SKM-1 (cell line): ENCODE data around the gene DIAPH3.

Experiments used
- DNase-seq: peaks from one replicate; lab custom pipeline; 2025; ENCODE audit not compliant: unreplicated experiment; lab: John Stamatoyannopoulos, UW

Gene DIAPH3

GRCh38 chr13:59643906-59644626 is 519.7 kb downstream of the DIAPH3 start:
- DNase-seq: no peak

GRCh38 chr13:59643364-59643841 is 520.3 kb downstream of the DIAPH3 start:
- DNase-seq: no peak

- no peak for DNase-seq
These were observed 521.9 kb downstream of the DIAPH3 start for GRCh38 chr13:59641817-59642216.

GRCh38 chr13:59641261-59641660 is 522.5 kb downstream of the DIAPH3 start:
- DNase-seq: no peak

- no peak for DNase-seq
These were observed 525.3 kb downstream of the DIAPH3 start for GRCh38 chr13:59638404-59638803.

GRCh38 chr13:59635589-59635988 is 528.1 kb downstream of the DIAPH3 start:
- DNase-seq: no peak

GRCh38 chr13:59633290-59633689 is 530.4 kb downstream of the DIAPH3 start:
- no peak for DNase-seq

GRCh38 chr13:59631271-59631670 is 532.5 kb downstream of the DIAPH3 start:
- no peak for DNase-seq

- DNase-seq: no peak
These were observed 538.6 kb downstream of the DIAPH3 start for GRCh38 chr13:59625111-59625510.

- no peak for DNase-seq
These were observed 540.4 kb downstream of the DIAPH3 start for GRCh38 chr13:59623206-59623915.

GRCh38 chr13:59621773-59622172 is 542.0 kb downstream of the DIAPH3 start:
- no peak for DNase-seq
